CD4-positive, CD25-positive, alpha-beta regulatory T cell (primary cell): Measurements from ENCODE around the gene PPIF. TPM values are rescaled to one million over a fixed set of nuclear protein-coding genes. Genes with fewer than 3 reads are reported as not detected.

Experiments used
- ATAC-seq, 2 donors: fragments of 150-1000 bp; cut with Tn5 transposase; one replicate each; pipeline ENCODE4 v1.10.0; 2021; ENCODE audit warnings: low read depth in 2 of 2, moderate number of reproducible peaks in 2 of 2, moderate library complexity in 1 of 2
- DNase-seq, 3 donors: peaks; one replicate each; pipeline versions ENCODE4 v3.0.0 to v3.0.0-alpha.2; 2012 to 2022; ENCODE audit warnings: mixed read lengths in 1 of 3
- H3K27ac ChIP-seq: one replicate; pipeline ENCODE4 v1.7.0; 2013; ENCODE audit warnings: mild to moderate bottlenecking, low read length; ENCODE audit not compliant: insufficient read depth, poor library complexity, severe bottlenecking
- H3K27me3 ChIP-seq: one replicate; pipeline ENCODE4 v1.7.0; 2013; ENCODE audit warnings: low read length; ENCODE audit not compliant: control insufficient read depth, insufficient read depth
- H3K36me3 ChIP-seq: one replicate; pipeline ENCODE4 v1.7.0; 2013; ENCODE audit warnings: mild to moderate bottlenecking, low read length, moderate library complexity; ENCODE audit not compliant: control insufficient read depth, insufficient read depth
- H3K4me1 ChIP-seq: 2 replicates; pipeline ENCODE4 v1.7.0; 2013; ENCODE audit warnings: mild to moderate bottlenecking, low read length; ENCODE audit not compliant: insufficient read depth, control insufficient read depth, poor library complexity, severe bottlenecking
- H3K4me3 ChIP-seq: one replicate; pipeline ENCODE4 v1.7.0; 2013; ENCODE audit warnings: low read depth, mild to moderate bottlenecking, low read length, moderate library complexity
- H3K9me3 ChIP-seq, 2 experiments: 1 replicate in 1 of 2; 2 replicates in 1 of 2; pipeline ENCODE4 v1.7.0; 2013; ENCODE audit warnings: low read length in 2 of 2, mild to moderate bottlenecking in 1 of 2, moderate library complexity in 1 of 2; ENCODE audit not compliant: control insufficient read depth in 2 of 2
- H3K27ac Mint-ChIP-seq, 3 donors: one replicate each; pipeline ENCODE4 v1.8.0; 2020 to 2022; ENCODE audit warnings: mild to moderate bottlenecking in 3 of 3, mixed read lengths in 3 of 3, moderate library complexity in 2 of 3
- H3K27me3 Mint-ChIP-seq: one replicate; pipeline ENCODE4 v1.8.0; 2022; ENCODE audit warnings: mild to moderate bottlenecking, mixed read lengths
- H3K36me3 Mint-ChIP-seq: one replicate; pipeline ENCODE4 v1.8.0; 2020; ENCODE audit warnings: mixed read lengths
- H3K4me1 Mint-ChIP-seq, 4 donors: one replicate each; pipeline ENCODE4 v1.8.0; 2020 to 2022; ENCODE audit warnings: mixed read lengths in 4 of 4, mild to moderate bottlenecking in 1 of 4
- H3K4me3 Mint-ChIP-seq, 4 donors: one replicate each; pipeline ENCODE4 v1.8.0; 2020 to 2022; ENCODE audit warnings: mild to moderate bottlenecking in 4 of 4, mixed read lengths in 4 of 4, moderate library complexity in 3 of 4
- H3K9me3 Mint-ChIP-seq, 7 donors: one replicate each; pipeline ENCODE4 v1.8.0; 2020 to 2022; ENCODE audit warnings: mixed read lengths in 7 of 7, mild to moderate bottlenecking in 3 of 7, moderate library complexity in 2 of 7
- polyA plus RNA-seq, 4 donors: library from polyadenylated mRNA; unstranded; fragments of 300-500 nt; fragmentation: Illumina TruSeq; gene quantifications; one replicate each; pipeline ENCODE4 v1.2.3, GENCODE V29; 2021
- total RNA-seq: library from RNA; stranded (reverse); gene quantifications from one replicate; pipeline ENCODE4 v1.2.3, GENCODE V29; 2022

PPIF gene
- total RNA-seq (60.2 TPM), polyA plus RNA-seq (10 to 100 TPM; 15.5 to 18.6 (median 17.2) TPM)

- Histone ChIP-seq H3K36me3 (peaks cover 30% of the 10 kb centered on the region), H3K27me3 (no peaks in the 10 kb centered on the region), H3K27ac (peak within 1 kb of the TSS; percentile 84), H3K9me3 (no peaks in the 10 kb centered on the region), H3K4me3 (peak within 1 kb of the TSS; percentile 62), H3K4me1 (peaks cover 28% of the 10 kb centered on the region)
- H3K27ac Mint-ChIP-seq, result peak within 1 kb of the TSS; percentile 83 to 98 (median 86)
- no peaks in the 10 kb centered on the region for H3K27me3 Mint-ChIP-seq
- H3K4me3 Mint-ChIP-seq, result peak within 1 kb of the TSS; percentile 82 to 91 (median 88)
- peak; percentile 85 to 95 (median 89) for DNase-seq
- H3K36me3 Mint-ChIP-seq, result peaks cover 14% of the 10 kb centered on the region
- ATAC-seq, result peak; percentile 92
- no peaks in the 10 kb centered on the region for H3K9me3 Mint-ChIP-seq
- peaks cover 0 to 44% (median 20%) of the 10 kb centered on the region in 4 donors for H3K4me1 Mint-ChIP-seq
Observed at GRCh38 chr10:79347226-79347893, at the start of gene PPIF. Gene PPIF, plus strand, starts transcription at chr10:79347469. Its CDS starts 80 bp downstream, at chr10:79347549.

- DNase-seq, result peak in 1 of 3 donors; percentile 40
- H3K4me1 Mint-ChIP-seq, result peaks cover 0 to 9% (median 0%) of the 10 kb centered on the region in 4 donors
- no peaks in the 10 kb centered on the region for H3K9me3 Mint-ChIP-seq
- no peaks in the 10 kb centered on the region for H3K27me3 ChIP-seq
- H3K4me3 ChIP-seq, result no peak overlapping the region
- H3K27me3 Mint-ChIP-seq, result no peaks in the 10 kb centered on the region
- H3K36me3 Mint-ChIP-seq, result peaks cover 43% of the 10 kb centered on the region
- H3K4me3 Mint-ChIP-seq, result no peak overlapping the region
- H3K36me3 ChIP-seq, result peaks cover 56% of the 10 kb centered on the region
- no peak overlapping the region for H3K27ac ChIP-seq
- no peaks in the 10 kb centered on the region for H3K4me1 ChIP-seq
- H3K9me3 ChIP-seq, result no peaks in the 10 kb centered on the region
- peak; percentile 37 to 44 for ATAC-seq
- H3K27ac Mint-ChIP-seq, result no peak overlapping the region
Observed at GRCh38 chr10:79298403-79299244, 48.6 kb upstream of the PPIF start.

GRCh38 chr10:79299397-79300241, 47.6 kb upstream of the PPIF start:
- peaks cover 40% of the 10 kb centered on the region for H3K36me3 Mint-ChIP-seq
- no peak overlapping the region for H3K27ac ChIP-seq
- H3K36me3 ChIP-seq, result peaks cover 58% of the 10 kb centered on the region
- no peak overlapping the region for H3K4me3 ChIP-seq
- no peak overlapping the region for H3K27ac Mint-ChIP-seq
- H3K4me3 Mint-ChIP-seq, result no peak overlapping the region
- DNase-seq (no peak), ATAC-seq (no peak)
- H3K9me3 Mint-ChIP-seq, result no peaks in the 10 kb centered on the region
- no peaks in the 10 kb centered on the region for H3K9me3 ChIP-seq
- H3K27me3 Mint-ChIP-seq, result no peaks in the 10 kb centered on the region
- H3K27me3 ChIP-seq, result no peaks in the 10 kb centered on the region
- no peaks in the 10 kb centered on the region for H3K4me1 ChIP-seq
- H3K4me1 Mint-ChIP-seq, result peaks cover 0 to 4% (median 0%) of the 10 kb centered on the region in 4 donors

- Histone ChIP-seq H3K36me3 (peaks cover 57% of the 10 kb centered on the region), H3K27me3 (no peaks in the 10 kb centered on the region), H3K4me1 (no peaks in the 10 kb centered on the region), H3K9me3 (no peaks in the 10 kb centered on the region), H3K4me3 (no peak overlapping the region), H3K27ac (no peak overlapping the region)
- DNase-seq (no peak), ATAC-seq (no peak)
- H3K27ac Mint-ChIP-seq, result peak overlapping the region in 1 of 3 donors; percentile 25
- peaks cover 41% of the 10 kb centered on the region for H3K36me3 Mint-ChIP-seq
- no peak overlapping the region for H3K4me3 Mint-ChIP-seq
- no peaks in the 10 kb centered on the region for H3K27me3 Mint-ChIP-seq
- no peaks in the 10 kb centered on the region for H3K9me3 Mint-ChIP-seq
- H3K4me1 Mint-ChIP-seq, result no peaks in the 10 kb centered on the region
Observed at GRCh38 chr10:79300711-79301110, 46.6 kb upstream of the PPIF start.

GRCh38 chr10:79301754-79302530, 45.3 kb upstream of the PPIF start:
- Histone ChIP-seq H3K4me1 (no peaks in the 10 kb centered on the region), H3K9me3 (no peaks in the 10 kb centered on the region), H3K36me3 (peaks cover 65% of the 10 kb centered on the region), H3K4me3 (no peak overlapping the region), H3K27me3 (no peaks in the 10 kb centered on the region), H3K27ac (no peak overlapping the region)
- Mint-ChIP-seq H3K36me3 (peaks cover 35% of the 10 kb centered on the region), H3K4me3 (no peak overlapping the region), H3K9me3 (no peaks in the 10 kb centered on the region), H3K27me3 (no peaks in the 10 kb centered on the region), H3K27ac (peak overlapping the region in 2 of 3 donors; percentile 10 to 86), H3K4me1 (no peaks in the 10 kb centered on the region)
- DNase-seq, result no peak
- no peak for ATAC-seq

- Histone ChIP-seq H3K27ac (no peak overlapping the region), H3K36me3 (peaks cover 65% of the 10 kb centered on the region), H3K27me3 (no peaks in the 10 kb centered on the region), H3K4me1 (no peaks in the 10 kb centered on the region), H3K9me3 (no peaks in the 10 kb centered on the region), H3K4me3 (no peak overlapping the region)
- H3K4me1 Mint-ChIP-seq, result no peaks in the 10 kb centered on the region
- DNase-seq (no peak), ATAC-seq (no peak)
- H3K27me3 Mint-ChIP-seq, result no peaks in the 10 kb centered on the region
- H3K4me3 Mint-ChIP-seq, result no peak overlapping the region
- H3K36me3 Mint-ChIP-seq, result peaks cover 41% of the 10 kb centered on the region
- H3K9me3 Mint-ChIP-seq, result no peaks in the 10 kb centered on the region
- H3K27ac Mint-ChIP-seq, result no peak overlapping the region
Observed at GRCh38 chr10:79303631-79304478, 43.4 kb upstream of the PPIF start.
